Psoas muscle (tissue), 8 donors: Measurements from ENCODE around the gene CYS1. TPM values are rescaled to one million over a fixed set of nuclear protein-coding genes. Genes with fewer than 3 reads are reported as not detected.

ENCODE experiments used
- ATAC-seq, 4 donors: fragments of 200-7000 bp; cut with Tn5 transposase; one replicate each; pipeline ENCODE4 v1.9.1; 2020; ENCODE audit warnings: moderate library complexity in 3 of 4, mild to moderate bottlenecking in 2 of 4
- DNase-seq, 2 donors: peaks; one replicate each; pipeline ENCODE4 v3.0.0-alpha.2; 2020
- H3K27ac ChIP-seq: fragments of 200-600 bp; one replicate; pipeline ENCODE4 v1.8.0; 2022
- H3K27me3 ChIP-seq, 3 donors: fragments of 200-600 bp in 1 of 3; one replicate each; pipeline versions ENCODE4 v1.6.1 to v1.8.0; 2013 to 2022; ENCODE audit warnings: low read length in 2 of 3, mild to moderate bottlenecking in 2 of 3, moderate library complexity in 1 of 3; ENCODE audit not compliant: insufficient read depth in 3 of 3
- H3K36me3 ChIP-seq, 2 donors: fragments of 200-600 bp in 1 of 2; one replicate each; pipeline versions ENCODE4 v1.6.1 to v1.8.0; 2013 to 2022; ENCODE audit warnings: low read depth in 1 of 2, mild to moderate bottlenecking in 1 of 2, moderate library complexity in 1 of 2; ENCODE audit not compliant: insufficient read depth in 1 of 2
- H3K4me1 ChIP-seq: fragments of 200-600 bp; one replicate; pipeline ENCODE4 v1.8.0; 2022
- H3K4me3 ChIP-seq: fragments of 200-600 bp; one replicate; pipeline ENCODE4 v1.8.0; 2022; ENCODE audit warnings: mild to moderate bottlenecking
- H3K9me3 ChIP-seq: fragments of 200-600 bp; one replicate; pipeline ENCODE4 v1.8.0; 2022
- WGBS, 3 donors: extraction: QIAGEN DNeasy Blood & Tissue Kit; methylation state at CpG; one replicate each; pipeline versions ENCODE4 v1.1.6 to v1.1.7; 2013; 5-methylcytosine and 5-hydroxymethylcytosine counted together
- intact Hi-C, 2 donors: fragments of 100-400 bp; cut with DNase I; formaldehyde crosslinking; loops; one replicate each; pipeline versions ENCODE4 v1.11.0 to v1.14.2; 2022
- polyA plus RNA-seq, 3 donors: library from polyadenylated mRNA; stranded (reverse); fragments of 200-250 nt; gene quantifications; one replicate each; pipeline ENCODE4 v1.2.3, GENCODE V29; 2013
- total RNA-seq, 4 donors: library from RNA; stranded (reverse); fragmentation: NEBNext Ultra II Directional in 2 of 4; extraction: Animal tissue kit (Norgen Biotek cat#: 25700) in 2 of 4; gene quantifications; one replicate each; pipeline versions ENCODE4 v1.2.1 to v1.2.4, GENCODE V29; 2021 to 2023
- TF ChIP-seq, protein P1 (sequence below): fragments of 200-600 bp; IDR thresholded peaks from one replicate; pipeline ENCODE4 v1.8.0; 2022; ENCODE audit warnings: antibody characterized with exemption
- donor health status: healthy with polysubstance abuse.
- donor health status: DM: no; HTN: no; CAD: no; lungs with moderate emphysema.
- donor health status: Bipolar disorder and iron deficiency.
- donor health status: healthy.
- donor health status: DM: yes; HTN: yes; CAD: no.
- donor health status: DM: no; HTN: no; CAD: no.
- donor health status: DM: no; HTN: no; CAD: no.
- donor health status: DM: yes; HTN: yes; CAD: no.

CYS1 gene
- total and polyA plus RNA-seq, 7 donors = 0.06 to 0.58 (median 0.13) TPM

DNA sequence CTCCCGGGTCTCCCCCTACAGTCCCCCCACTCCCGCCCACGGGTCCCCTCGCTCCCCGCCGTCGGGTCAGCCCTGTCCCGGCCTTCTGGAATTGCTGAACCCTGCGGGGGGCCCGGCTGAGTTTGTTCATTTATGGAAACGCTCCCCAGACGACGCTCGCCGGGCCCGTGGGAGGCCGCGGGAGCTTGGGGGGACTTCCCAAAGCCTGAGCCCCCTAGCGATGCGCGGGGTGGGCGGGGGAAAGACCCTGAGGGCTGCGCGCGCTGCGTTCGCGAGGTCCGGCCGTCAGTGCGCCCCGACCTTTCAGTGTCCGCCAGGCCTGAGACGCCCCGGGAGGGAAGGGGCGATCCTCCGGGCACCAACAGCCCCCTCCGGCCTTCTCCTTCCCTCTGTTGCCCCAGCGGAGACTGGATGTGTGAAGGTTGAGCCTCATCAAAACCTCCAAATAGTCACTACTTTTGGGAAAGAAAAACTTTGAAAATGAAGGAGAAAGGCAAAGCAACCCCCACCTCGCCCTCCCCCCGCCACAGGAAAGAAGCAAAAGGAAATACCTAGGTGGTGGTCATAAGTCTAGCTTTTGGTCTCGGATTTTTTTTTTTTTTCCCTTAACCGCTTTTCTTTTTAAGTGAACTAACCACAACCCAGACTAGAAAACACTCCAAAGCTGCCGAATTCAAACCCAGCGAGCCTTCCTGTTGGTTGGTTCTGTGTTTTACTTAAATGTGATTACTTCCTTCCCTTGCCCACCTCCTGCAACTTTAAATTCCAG lies 509 bp upstream of the CYS1 start:
- TF ChIP-seq, protein P1, sequence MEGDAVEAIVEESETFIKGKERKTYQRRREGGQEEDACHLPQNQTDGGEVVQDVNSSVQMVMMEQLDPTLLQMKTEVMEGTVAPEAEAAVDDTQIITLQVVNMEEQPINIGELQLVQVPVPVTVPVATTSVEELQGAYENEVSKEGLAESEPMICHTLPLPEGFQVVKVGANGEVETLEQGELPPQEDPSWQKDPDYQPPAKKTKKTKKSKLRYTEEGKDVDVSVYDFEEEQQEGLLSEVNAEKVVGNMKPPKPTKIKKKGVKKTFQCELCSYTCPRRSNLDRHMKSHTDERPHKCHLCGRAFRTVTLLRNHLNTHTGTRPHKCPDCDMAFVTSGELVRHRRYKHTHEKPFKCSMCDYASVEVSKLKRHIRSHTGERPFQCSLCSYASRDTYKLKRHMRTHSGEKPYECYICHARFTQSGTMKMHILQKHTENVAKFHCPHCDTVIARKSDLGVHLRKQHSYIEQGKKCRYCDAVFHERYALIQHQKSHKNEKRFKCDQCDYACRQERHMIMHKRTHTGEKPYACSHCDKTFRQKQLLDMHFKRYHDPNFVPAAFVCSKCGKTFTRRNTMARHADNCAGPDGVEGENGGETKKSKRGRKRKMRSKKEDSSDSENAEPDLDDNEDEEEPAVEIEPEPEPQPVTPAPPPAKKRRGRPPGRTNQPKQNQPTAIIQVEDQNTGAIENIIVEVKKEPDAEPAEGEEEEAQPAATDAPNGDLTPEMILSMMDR = no peak
- peaks cover 8% of the 10 kb centered on the region for H3K4me1 ChIP-seq
- H3K27ac ChIP-seq = no peak overlapping the region
- H3K4me3 ChIP-seq = peak overlapping the region; percentile 42
- peaks cover 0 to 82% (median 24%) of the 10 kb centered on the region in 3 donors for H3K27me3 ChIP-seq
- peak in 1 of 4 donors; percentile 16 for ATAC-seq
- 13 to 20% (median 17%) methylated on average over 34 to 45 of the region's 45 CpGs for WGBS, 3 donors
- peak; percentile 23 to 51 for DNase-seq
- intact Hi-C loops = no loop called here
- no peaks in the 10 kb centered on the region for H3K36me3 ChIP-seq
- no peaks in the 10 kb centered on the region for H3K9me3 ChIP-seq

DNA sequence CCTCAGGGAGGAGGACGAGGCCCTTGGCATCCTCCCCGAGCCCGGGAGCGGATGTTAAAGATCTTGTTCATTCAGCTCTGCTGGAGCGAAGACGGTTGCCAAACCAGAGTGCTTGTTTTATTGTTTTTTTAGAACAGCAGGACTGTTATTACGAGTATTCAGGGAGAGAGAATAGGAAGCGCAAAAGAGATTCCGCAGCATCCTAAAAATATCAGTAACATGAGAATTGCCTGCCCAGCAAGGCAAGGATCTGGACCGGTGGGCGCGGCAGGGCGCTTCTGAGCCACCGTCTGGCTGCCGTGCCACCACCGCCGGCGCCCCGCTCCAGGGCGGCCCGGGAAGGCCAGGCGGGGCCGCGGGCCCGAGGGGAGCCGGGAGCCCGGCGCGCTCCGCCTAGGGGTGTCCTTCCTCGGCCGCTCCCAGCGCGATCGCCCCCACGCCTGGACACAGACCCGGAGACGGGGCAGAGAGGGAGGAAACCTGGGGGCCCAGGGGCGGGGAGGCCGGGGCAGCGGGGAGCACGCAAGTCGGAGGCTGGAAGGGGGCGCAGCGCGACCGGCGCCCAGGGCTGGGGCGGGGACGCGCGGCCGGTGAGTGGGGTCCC lies 843 bp downstream of the CYS1 start:
- intact Hi-C loops = no loop called here
- H3K9me3 ChIP-seq = no peaks in the 10 kb centered on the region
- peak overlapping the region; percentile 9 for H3K27ac ChIP-seq
- TF ChIP-seq, protein P1 = no peak
- WGBS, 3 donors = 0 to 1% (median 1%) methylated on average over 36 to 53 of the region's 53 CpGs
- ATAC-seq = peak; percentile 39 to 73 (median 58)
- peak overlapping the region; percentile 64 for H3K4me3 ChIP-seq
- DNase-seq = peak; percentile 50 to 55
- peaks cover 8% of the 10 kb centered on the region for H3K4me1 ChIP-seq
- H3K36me3 ChIP-seq = no peaks in the 10 kb centered on the region
- peaks cover 0 to 84% (median 24%) of the 10 kb centered on the region in 3 donors for H3K27me3 ChIP-seq

DNA sequence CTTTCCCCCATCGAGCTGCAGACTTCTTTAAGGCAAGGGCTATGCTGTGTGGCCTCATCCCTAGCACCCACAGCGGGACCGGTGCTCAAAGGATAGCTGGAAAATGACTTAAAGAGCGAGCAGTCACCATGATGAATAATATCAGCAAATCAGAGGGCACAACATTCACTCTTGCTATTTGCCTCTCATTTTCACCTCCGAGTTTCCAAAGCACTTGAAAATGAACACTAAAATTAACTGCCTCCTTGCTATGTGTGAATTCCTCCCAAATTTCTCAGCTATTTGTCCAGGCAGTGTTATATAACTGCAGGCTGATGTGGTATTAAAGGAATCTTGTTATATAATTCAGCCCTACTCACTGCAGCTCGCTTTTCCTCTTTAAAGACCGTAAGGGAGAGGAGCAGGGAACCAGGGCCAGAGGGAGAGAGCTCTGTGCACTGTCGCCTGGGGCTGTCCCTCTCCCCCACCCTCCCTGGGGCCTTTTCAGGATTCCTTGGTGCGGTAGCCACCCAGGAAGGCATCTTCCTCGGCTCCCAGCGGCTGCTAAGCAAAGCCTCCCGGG lies 1.4 kb downstream of the CYS1 start:
- DNase-seq = no peak

DNA sequence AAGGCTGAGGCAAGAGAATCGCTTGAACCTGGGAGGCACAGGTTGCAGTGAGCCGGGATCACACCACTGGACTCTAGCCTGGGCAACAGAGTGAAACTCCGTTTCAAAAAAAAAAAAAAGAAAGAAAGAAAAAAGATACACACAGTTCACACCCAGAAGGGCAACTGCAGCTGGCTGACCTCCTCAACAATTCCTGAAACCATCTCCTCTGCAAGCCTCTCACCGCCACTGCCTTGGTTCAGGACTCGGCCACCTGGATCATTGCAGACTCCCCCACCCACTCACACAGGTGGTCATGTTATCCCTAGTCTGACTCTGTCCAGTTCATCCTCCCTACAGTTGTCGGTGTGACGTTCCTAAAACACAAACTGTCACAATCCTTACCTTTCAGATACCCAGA lies 2.2 kb downstream of the CYS1 start:
- intact Hi-C loops = no loop called here
- no peaks in the 10 kb centered on the region for H3K9me3 ChIP-seq
- peaks cover 0 to 70% (median 22%) of the 10 kb centered on the region in 3 donors for H3K27me3 ChIP-seq
- H3K27ac ChIP-seq = no peak overlapping the region
- DNase-seq (no peak), ATAC-seq (no peak)
- H3K36me3 ChIP-seq = no peaks in the 10 kb centered on the region
- 87 to 94% (median 91%) methylated on average over 6 to 7 of the region's 7 CpGs for WGBS, 3 donors
- H3K4me3 ChIP-seq = no peak overlapping the region
- TF ChIP-seq, protein P1 = no peak
- H3K4me1 ChIP-seq = peaks cover 8% of the 10 kb centered on the region

More for the DNA sequence above, 1.4 kb downstream of the CYS1 start:
- Histone ChIP-seq H3K27ac (peak overlapping the region; percentile 9), H3K4me1 (peaks cover 8% of the 10 kb centered on the region), H3K36me3 (no peaks in the 10 kb centered on the region), H3K4me3 (peak overlapping the region; percentile 64), H3K27me3 (peaks cover 0 to 78% (median 24%) of the 10 kb centered on the region in 3 donors), H3K9me3 (no peaks in the 10 kb centered on the region)
- peak in 1 of 4 donors; percentile 17 for ATAC-seq
- WGBS, 3 donors = 26 to 29% (median 28%) methylated on average over 12 of the region's 12 CpGs
- intact Hi-C loops = no loop called here
- TF ChIP-seq, protein P1 = no peak
